B cell (primary cell): ENCODE data around the gene CSNK2B. TPM values are rescaled to one million over a fixed set of nuclear protein-coding genes. Genes with fewer than 3 reads are reported as not detected.

Experiments
- ATAC-seq: fragments of 200-7000 bp; cut with Tn5 transposase; one replicate; pipeline ENCODE4 v1.10.0; 2021; ENCODE audit warnings: low read depth, mild to moderate bottlenecking, moderate number of reproducible peaks, moderate library complexity
- CTCF ChIA-PET: fragments of 350-600 bp; sonication (Branson Sonifier 250); formaldehyde crosslinking; loops from one replicate; lab custom pipeline; 2021; ENCODE audit warnings: antibody characterized with exemption, inconsistent platforms; lab: Charles Lee
- POLR2A ChIA-PET: fragments of 350-600 bp; sonication (Branson Sonifier 250); formaldehyde crosslinking; loops from one replicate; lab custom pipeline; 2021; ENCODE audit warnings: antibody characterized with exemption; lab: Charles Lee
- DNase-seq: peaks from one replicate; pipeline ENCODE4 v3.0.0; 2013
- H2AFZ ChIP-seq: 2 replicates; pipeline ENCODE4 v1.6.1; 2012; ENCODE audit warnings: mild to moderate bottlenecking, low read depth, low read length; ENCODE audit not compliant: insufficient read depth, poor library complexity, severe bottlenecking
- H3K27ac ChIP-seq, 2 donors: 1 replicate in 1 of 2; 2 replicates in 1 of 2; pipeline ENCODE4 v1.5.1; 2012 to 2013; ENCODE audit warnings: low read length in 2 of 2, mild to moderate bottlenecking in 2 of 2, moderate library complexity in 1 of 2
- H3K27me3 ChIP-seq, 4 experiments: fragments of 200-600 bp in 1 of 4; sonication (generic) in 1 of 4; replicated peaks in 1 of 4; 1 replicate in 2 of 4; 2 replicates in 2 of 4; pipeline versions ENCODE4 v1.6.1 to v1.7.0; 2013 to 2016; ENCODE audit warnings: low read length in 3 of 4, mild to moderate bottlenecking in 2 of 4, mixed read lengths in 1 of 4, moderate library complexity in 1 of 4; ENCODE audit not compliant: insufficient read depth in 4 of 4, control insufficient read depth in 3 of 4; ENCODE audit errors: control extremely low read depth in 1 of 4
- H3K36me3 ChIP-seq, 2 experiments: replicated peaks in 1 of 2; 1 replicate in 1 of 2; 2 replicates in 1 of 2; pipeline versions ENCODE4 v1.6.1 to v1.7.1; 2013; ENCODE audit warnings: low read length in 1 of 2; ENCODE audit not compliant: insufficient read depth in 2 of 2, control insufficient read depth in 1 of 2; ENCODE audit errors: control extremely low read depth in 1 of 2, extremely low read depth in 1 of 2
- H3K4me1 ChIP-seq, 2 donors: fragments of 200-600 bp in 1 of 2; sonication (generic) in 1 of 2; 1 replicate in 1 of 2; 2 replicates in 1 of 2; pipeline versions ENCODE4 v1.5.1 to v1.6.1; 2013 to 2017; ENCODE audit warnings: low read length in 2 of 2; ENCODE audit not compliant: control insufficient read depth in 2 of 2, insufficient read depth in 2 of 2
- H3K4me2 ChIP-seq: replicated peaks from 2 replicates; pipeline ENCODE3; 2012; ENCODE audit warnings: mild to moderate bottlenecking, low read depth, low read length; ENCODE audit not compliant: poor library complexity, severe bottlenecking
- H3K4me3 ChIP-seq, 5 experiments: fragments of 200-600 bp in 1 of 5; sonication (generic) in 1 of 5; 1 replicate in 3 of 5; 2 replicates in 2 of 5; pipeline versions ENCODE4 v1.5.1 to v1.7.0; 2011 to 2016; ENCODE audit warnings: low read length in 4 of 5, mild to moderate bottlenecking in 4 of 5, low read depth in 2 of 5, control low read depth in 1 of 5, moderate library complexity in 1 of 5; ENCODE audit not compliant: insufficient read depth in 1 of 5; ENCODE audit errors: control extremely low read depth in 1 of 5, extremely low read depth in 1 of 5
- H3K79me2 ChIP-seq: fragments of 200-600 bp; sonication (generic); one replicate; pipeline ENCODE4 v1.6.0; 2016; ENCODE audit warnings: low read length; ENCODE audit not compliant: control insufficient read depth, insufficient read depth
- H3K9ac ChIP-seq: fragments of 200-600 bp; sonication (generic); 2 replicates; pipeline ENCODE4 v1.6.1; 2017; ENCODE audit warnings: mild to moderate bottlenecking, low read length, moderate library complexity
- H3K9me3 ChIP-seq, 3 donors: one replicate each; pipeline versions ENCODE4 v1.6.1 to v1.7.1; 2013; ENCODE audit warnings: low read length in 2 of 3; ENCODE audit not compliant: control insufficient read depth in 2 of 3, insufficient read depth in 1 of 3; ENCODE audit errors: control extremely low read depth in 1 of 3
- H4K20me1 ChIP-seq: 2 replicates; pipeline ENCODE4 v1.6.0; 2012; ENCODE audit warnings: mild to moderate bottlenecking, low read length; ENCODE audit not compliant: insufficient read depth, control insufficient read depth, poor library complexity, severe bottlenecking
- H3K27ac Mint-ChIP-seq: one replicate; pipeline ENCODE4 v1.8.0; 2021; ENCODE audit warnings: mixed read lengths
- H3K27me3 Mint-ChIP-seq: one replicate; pipeline ENCODE4 v1.8.0; 2021; ENCODE audit warnings: mixed read lengths
- H3K4me1 Mint-ChIP-seq: one replicate; pipeline ENCODE4 v1.8.0; 2021; ENCODE audit warnings: mixed read lengths
- H3K4me3 Mint-ChIP-seq: one replicate; pipeline ENCODE4 v1.8.0; 2021; ENCODE audit warnings: mixed read lengths
- H3K9me3 Mint-ChIP-seq: one replicate; pipeline ENCODE4 v1.8.0; 2022; ENCODE audit warnings: mixed read lengths; ENCODE audit not compliant: insufficient read depth
- EZH2 ChIP-seq: IDR thresholded peaks from 2 replicates; pipeline ENCODE4 v1.6.1; 2012; ENCODE audit warnings: borderline replicate concordance, low read depth, mild to moderate bottlenecking, moderate library complexity, low read length; ENCODE audit not compliant: insufficient read depth, poor library complexity, severe bottlenecking
- WGBS: methylation state at CpG from one replicate; pipeline ENCODE4 v1.1.5; 2013; ENCODE audit warnings: missing lambda C conversion rate; ENCODE audit not compliant: insufficient coverage; 5-methylcytosine and 5-hydroxymethylcytosine counted together
- intact Hi-C: fragments of 100-400 bp; cut with micrococcal nuclease; formaldehyde crosslinking; loops from one replicate; pipeline ENCODE4 v1.10.0; 2022
- polyA plus RNA-seq: library from polyadenylated mRNA; depleted of rRNA; stranded (reverse); fragments of >200 nt; gene quantifications from 2 replicates; pipeline ENCODE4 v1.2.3, GENCODE V29; 2012
- total RNA-seq, 2 donors: library from RNA; stranded (reverse); fragments of 120-200 nt in 1 of 2; gene quantifications; 1 replicate in 1 of 2; 2 replicates in 1 of 2; pipeline versions ENCODE4 v1.2.3 to v1.2.4, GENCODE V29; 2013 to 2022
- TF ChIP-seq, protein P1 (sequence below): fragments of 200-600 bp; IDR thresholded peaks from one replicate; pipeline ENCODE4 v1.8.0; 2022; ENCODE audit warnings: antibody characterized with exemption, mild to moderate bottlenecking

Gene CSNK2B
- total and polyA plus RNA-seq, 2 donors (not counting 1 experiment from before 2014, with no cell fraction given), result 142 to 146 TPM

DNA sequence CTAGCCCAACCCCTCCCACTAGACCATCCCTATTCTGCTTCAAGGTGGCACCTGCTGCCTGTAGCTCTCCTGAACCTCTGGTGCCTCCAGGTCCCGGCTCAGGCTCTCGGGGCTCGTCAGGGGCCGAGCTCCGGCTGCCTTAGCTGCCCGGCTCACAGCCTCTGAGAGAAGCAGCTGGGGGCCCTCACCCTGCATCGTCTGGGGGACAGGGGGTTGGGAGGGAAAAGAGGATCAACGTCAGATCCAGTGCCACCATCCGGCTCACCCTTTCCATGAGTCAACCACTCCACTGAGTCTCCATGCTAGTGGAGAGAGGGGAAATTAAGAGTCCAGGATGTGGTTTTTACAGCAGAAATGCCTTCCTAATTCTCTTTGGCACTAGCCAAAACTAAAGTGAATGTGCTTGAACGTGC is 26.4 kb upstream of the CSNK2B start:
- ChIA-PET POLR2A (interaction anchor here (1.0 to 1.8 kb wide), 2 partner anchors 13 to 18 kb away, joined by 4 to 5 read pairs; partner anchors contain the start of gene BAG6), CTCF (interaction anchor here (0.5 to 1.4 kb wide), 2 partner anchors 13 to 59 kb away, joined by 3 to 4 read pairs; no protein-coding TSS in a partner anchor)
- Histone ChIP-seq H4K20me1 (peaks cover 13% of the 10 kb centered on the region), H3K27ac (no peak overlapping the region), H3K9ac (no peak overlapping the region), H3K79me2 (no peaks in the 10 kb centered on the region), H2AFZ (no peak overlapping the region), H3K4me2 (no peak overlapping the region), H3K27me3 (no peaks in the 10 kb centered on the region), H3K4me1 (no peaks in the 10 kb centered on the region), H3K4me3 (no peak overlapping the region), H3K36me3 (peaks cover 13 to 89% of the 10 kb centered on the region in 2 experiments), H3K9me3 (no peaks in the 10 kb centered on the region)
- no peaks in the 10 kb centered on the region for H3K27me3 Mint-ChIP-seq
- no peaks in the 10 kb centered on the region for H3K9me3 Mint-ChIP-seq
- ATAC-seq, result no peak
- no peak for TF ChIP-seq EZH2
- TF ChIP-seq, protein P1, sequence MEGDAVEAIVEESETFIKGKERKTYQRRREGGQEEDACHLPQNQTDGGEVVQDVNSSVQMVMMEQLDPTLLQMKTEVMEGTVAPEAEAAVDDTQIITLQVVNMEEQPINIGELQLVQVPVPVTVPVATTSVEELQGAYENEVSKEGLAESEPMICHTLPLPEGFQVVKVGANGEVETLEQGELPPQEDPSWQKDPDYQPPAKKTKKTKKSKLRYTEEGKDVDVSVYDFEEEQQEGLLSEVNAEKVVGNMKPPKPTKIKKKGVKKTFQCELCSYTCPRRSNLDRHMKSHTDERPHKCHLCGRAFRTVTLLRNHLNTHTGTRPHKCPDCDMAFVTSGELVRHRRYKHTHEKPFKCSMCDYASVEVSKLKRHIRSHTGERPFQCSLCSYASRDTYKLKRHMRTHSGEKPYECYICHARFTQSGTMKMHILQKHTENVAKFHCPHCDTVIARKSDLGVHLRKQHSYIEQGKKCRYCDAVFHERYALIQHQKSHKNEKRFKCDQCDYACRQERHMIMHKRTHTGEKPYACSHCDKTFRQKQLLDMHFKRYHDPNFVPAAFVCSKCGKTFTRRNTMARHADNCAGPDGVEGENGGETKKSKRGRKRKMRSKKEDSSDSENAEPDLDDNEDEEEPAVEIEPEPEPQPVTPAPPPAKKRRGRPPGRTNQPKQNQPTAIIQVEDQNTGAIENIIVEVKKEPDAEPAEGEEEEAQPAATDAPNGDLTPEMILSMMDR, result no peak
- intact Hi-C loops, result no loop called here
- 97% methylated on average over 5 of the region's 10 CpGs for WGBS
- no peak for DNase-seq
- H3K4me1 Mint-ChIP-seq, result no peaks in the 10 kb centered on the region
- H3K27ac Mint-ChIP-seq, result no peak overlapping the region
- H3K4me3 Mint-ChIP-seq, result no peak overlapping the region

DNA sequence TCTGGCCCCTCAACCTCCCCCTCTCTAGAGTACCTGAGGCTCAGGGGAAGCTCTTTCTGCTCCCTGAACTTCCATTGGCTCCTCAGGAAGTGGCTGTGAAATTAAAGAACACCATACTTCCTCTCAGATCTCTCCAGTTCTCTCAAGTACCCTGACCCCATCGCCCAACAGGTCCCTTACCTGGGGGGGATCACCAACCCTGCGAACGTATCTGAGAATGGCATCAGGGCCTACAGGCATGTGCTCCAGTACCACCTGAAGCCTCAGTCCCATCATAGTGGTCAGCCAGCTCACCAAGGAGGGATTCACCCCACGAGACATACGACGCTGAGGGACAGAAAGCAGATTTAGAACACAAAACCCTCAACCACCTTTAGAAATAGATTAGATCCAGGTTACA is 25.3 kb upstream of the CSNK2B start:
- H3K27ac ChIP-seq, result no peak overlapping the region
- H3K4me3 Mint-ChIP-seq, result no peak overlapping the region
- H2AFZ ChIP-seq, result no peak overlapping the region
- peaks cover 12% of the 10 kb centered on the region for H4K20me1 ChIP-seq
- ATAC-seq, result no peak
- intact Hi-C loops, result no loop called here
- no peaks in the 10 kb centered on the region for H3K4me1 ChIP-seq
- CTCF ChIA-PET, result no interaction called here
- H3K9ac ChIP-seq, result no peak overlapping the region
- no peak overlapping the region for H3K27ac Mint-ChIP-seq
- TF ChIP-seq, protein P1, result no peak
- TF ChIP-seq EZH2, result no peak
- no peaks in the 10 kb centered on the region for H3K27me3 ChIP-seq
- no peaks in the 10 kb centered on the region for H3K4me1 Mint-ChIP-seq
- no peaks in the 10 kb centered on the region for H3K79me2 ChIP-seq
- H3K9me3 Mint-ChIP-seq, result no peaks in the 10 kb centered on the region
- no peaks in the 10 kb centered on the region for H3K9me3 ChIP-seq
- POLR2A ChIA-PET, result no interaction called here
- 93% methylated on average over 3 of the region's 6 CpGs for WGBS
- no peak overlapping the region for H3K4me2 ChIP-seq
- no peak for DNase-seq
- H3K27me3 Mint-ChIP-seq, result no peaks in the 10 kb centered on the region
- peaks cover 10 to 90% of the 10 kb centered on the region in 2 experiments for H3K36me3 ChIP-seq
- no peak overlapping the region for H3K4me3 ChIP-seq
